ENCODE measurements around the gene COMMD1.

- TF ChIP-seq EZH2phosphoT487 (conservative IDR thresholded peaks at IDR 0.05; ENCODE audit: low read length) (no peak), CTCF (IDR thresholded peaks at IDR 0.05; ENCODE audit: insufficient read depth, low read length, poor library complexity, severe bottlenecking) (no peak)
Measured at GRCh38 chr2:61882850-61883249, 22.6 kb upstream of the COMMD1 start.

Data from SU-DHL-6 (cell line).